Fibroblast of skin of abdomen (primary cell): ENCODE results near the gene DGKG. TPM values are rescaled to one million over a fixed set of nuclear protein-coding genes. Genes with fewer than 3 reads are reported as not detected.

Experiments
- DNase-seq: peaks from one replicate; pipeline ENCODE4 v3.0.0-alpha.2; 2013
- polyA plus RNA-seq, 2 experiments: library from polyadenylated mRNA; unstranded; fragments of 120-200 nt; gene quantifications; one replicate each; pipeline ENCODE4 v1.2.1, GENCODE V29; 2013; ENCODE audit not compliant: insufficient read length in 2 of 2

DGKG gene
- 0.39 TPM for polyA plus RNA-seq (2013, experiment 1 of 2; ENCODE audit: insufficient read length)
- polyA plus RNA-seq (2013, experiment 2 of 2; ENCODE audit: insufficient read length): 0.27 TPM

- DNase-seq: no peak
Observed at GRCh38 chr3:186361762-186362536, at the start of gene DGKG. TSS of gene DGKG (minus strand) at chr3:186362234. CDS start at chr3:186320459, 41,775 bp downstream.

GRCh38 chr3:186411089-186411488 lies 49.1 kb upstream of the DGKG start:
- no peak for DNase-seq

GRCh38 chr3:186406669-186407635 lies 44.9 kb upstream of the DGKG start:
- no peak for DNase-seq

GRCh38 chr3:186401556-186401955 lies 39.5 kb upstream of the DGKG start:
- no peak for DNase-seq

- no peak for DNase-seq
Observed at GRCh38 chr3:186400662-186401061, 38.6 kb upstream of the DGKG start.

- DNase-seq: no peak
Observed at GRCh38 chr3:186400026-186400425, 38.0 kb upstream of the DGKG start.

- DNase-seq: no peak
Observed at GRCh38 chr3:186394566-186395217, 32.7 kb upstream of the DGKG start.

GRCh38 chr3:186386883-186387560 lies 25.0 kb upstream of the DGKG start:
- DNase-seq: no peak

- no peak for DNase-seq
Observed at GRCh38 chr3:186385856-186386602, 24.0 kb upstream of the DGKG start.

GRCh38 chr3:186383026-186383993 lies 21.3 kb upstream of the DGKG start:
- no peak for DNase-seq

- no peak for DNase-seq
Observed at GRCh38 chr3:186382217-186382885, 20.3 kb upstream of the DGKG start.

- DNase-seq: no peak
Observed at GRCh38 chr3:186381424-186382216, 19.6 kb upstream of the DGKG start.

- DNase-seq: no peak
Observed at GRCh38 chr3:186380622-186381380, 18.8 kb upstream of the DGKG start.

GRCh38 chr3:186375443-186375842 lies 13.4 kb upstream of the DGKG start:
- DNase-seq: no peak

GRCh38 chr3:186374376-186374775 lies 12.3 kb upstream of the DGKG start:
- no peak for DNase-seq

- no peak for DNase-seq
Observed at GRCh38 chr3:186369217-186369616, 7.2 kb upstream of the DGKG start.

- DNase-seq: no peak
Observed at GRCh38 chr3:186368717-186369116, 6.7 kb upstream of the DGKG start.

- DNase-seq: no peak
Observed at GRCh38 chr3:186368176-186368575, 6.1 kb upstream of the DGKG start.
